K562 (cell line): Measurements from ENCODE around the gene FAM24B. TPM values are rescaled to one million over a fixed set of nuclear protein-coding genes. Genes with fewer than 3 reads are reported as not detected.

Experiments
- ATAC-seq: fragments of 200-7000 bp; cut with Tn5 transposase; 3 replicates; pipeline ENCODE4 v1.9.1; 2020; ENCODE audit warnings: moderate library complexity
- BruUV-seq: library from RNA; stranded (reverse); fragments of 400-500 nt; replicated peaks from 2 replicates; lab custom pipeline; 2021; lab: Mats Ljungman, UMichigan
- CTCF ChIA-PET: fragments of 300-600 bp; formaldehyde crosslinking; extraction: SDS; loops from one replicate; lab custom pipeline; 2021; ENCODE audit warnings: low intra/inter-chr PET ratio; lab: Yijun Ruan, JAX
- POLR2A ChIA-PET: fragments of 300-600, 350-650 bp; sonication (Branson Sonifier 250); formaldehyde crosslinking; extraction: SDS; loops from one replicate; lab custom pipeline; 2021; ENCODE audit warnings: antibody characterized with exemption, inconsistent platforms; lab: Yijun Ruan, JAX
- DNase-seq, 4 experiments: peaks; one replicate each; pipeline versions ENCODE4 v3.0.0 to v3.0.0-alpha.2; 2011 to 2018; ENCODE audit warnings: low spot score in 3 of 4, mixed read lengths in 3 of 4; ENCODE audit errors: extremely low read depth in 1 of 4
- FAIRE-seq: peaks from 2 replicates; lab custom pipeline; 2011; peaks lifted over from hg19 to GRCh38; lab: Jason Lieb, UNC
- H2AFZ ChIP-seq: 2 replicates; pipeline ENCODE4 v1.6.0; 2011; ENCODE audit warnings: low read depth, low read length, control low read depth, inconsistent platforms
- H3K27ac ChIP-seq: fragments of 200-600 bp; 3 replicates; pipeline ENCODE4 v1.8.0; 2011; ENCODE audit warnings: low read depth, mild to moderate bottlenecking, control low read depth, inconsistent platforms, low read length, moderate library complexity, mixed read lengths; ENCODE audit errors: extremely low read depth
- H3K27me3 ChIP-seq, 2 experiments: fragments of 300-600 bp in 1 of 2; 2 replicates in 1 of 2; 3 replicates in 1 of 2; pipeline versions ENCODE4 v1.6.0 to v1.8.0; 2011; ENCODE audit warnings: inconsistent platforms in 2 of 2, low read length in 2 of 2, mild to moderate bottlenecking in 1 of 2, mixed read lengths in 1 of 2, moderate library complexity in 1 of 2; ENCODE audit not compliant: control insufficient read depth in 2 of 2, insufficient read depth in 2 of 2
- H3K36me3 ChIP-seq: fragments of 300-600 bp; 3 replicates; pipeline ENCODE4 v1.8.0; 2011; ENCODE audit warnings: mild to moderate bottlenecking, low read length, inconsistent platforms; ENCODE audit not compliant: control insufficient read depth, insufficient read depth
- H3K4me1 ChIP-seq, 2 experiments: fragments of 200-600 bp in 1 of 2; replicated peaks in 1 of 2; 2 replicates in 1 of 2; 3 replicates in 1 of 2; pipeline versions ENCODE4 v1.5.1 to v1.8.0; 2011; ENCODE audit warnings: inconsistent platforms in 2 of 2, low read length in 2 of 2, mild to moderate bottlenecking in 1 of 2, mixed read lengths in 1 of 2, moderate library complexity in 1 of 2; ENCODE audit not compliant: control insufficient read depth in 2 of 2, insufficient read depth in 2 of 2
- H3K4me2 ChIP-seq: 2 replicates; pipeline ENCODE4 v1.6.1; 2011; ENCODE audit warnings: low read length, control low read depth, inconsistent platforms, mixed read lengths; ENCODE audit not compliant: insufficient read depth
- H3K4me3 ChIP-seq: fragments of 200-600 bp; sonication (generic), shearing (Covaris generic); 2 replicates; pipeline ENCODE4 v1.5.1; 2016; ENCODE audit warnings: control low read depth, inconsistent platforms
- H3K79me2 ChIP-seq: fragments of 200-600 bp; 3 replicates; pipeline ENCODE4 v1.8.0; 2011; ENCODE audit warnings: low read length, inconsistent platforms; ENCODE audit not compliant: control insufficient read depth, insufficient read depth
- H3K9ac ChIP-seq, 2 experiments: 2 replicates each; pipeline versions ENCODE4 v1.6.0 to v1.6.1; 2011; ENCODE audit warnings: low read depth in 2 of 2, low read length in 2 of 2, control low read depth in 1 of 2, inconsistent platforms in 1 of 2, mild to moderate bottlenecking in 1 of 2, mixed read lengths in 1 of 2; ENCODE audit not compliant: insufficient read depth in 1 of 2
- H3K9me1 ChIP-seq: one replicate; pipeline ENCODE4 v1.6.0; 2011; ENCODE audit warnings: inconsistent platforms, mild to moderate bottlenecking, low read length, moderate library complexity; ENCODE audit not compliant: control insufficient read depth, insufficient read depth
- H3K9me3 ChIP-seq: replicated peaks from 2 replicates; pipeline ENCODE4 v1.5.1; 2011; ENCODE audit warnings: low read depth, low read length, inconsistent platforms; ENCODE audit not compliant: control insufficient read depth, insufficient read depth
- H4K20me1 ChIP-seq: replicated peaks from 2 replicates; pipeline ENCODE4 v1.6.1; 2011; ENCODE audit warnings: low read length, inconsistent platforms, mixed read lengths; ENCODE audit not compliant: control insufficient read depth, insufficient read depth
- BACH1 ChIP-seq: fragments of 200-800 bp; sonication (Bioruptor generic); IDR thresholded peaks from 2 replicates; pipeline ENCODE4 v1.6.1; 2016; ENCODE audit warnings: missing genetic modification characterization, missing compliant biosample characterization
- BRD4 ChIP-seq: fragments of 200-600 bp; sonication (generic); IDR thresholded peaks from 2 replicates; pipeline ENCODE4 v1.6.1; 2017; ENCODE audit warnings: inconsistent platforms
- CEBPZ ChIP-seq: fragments of 150-350 bp; IDR thresholded peaks from 2 replicates; pipeline ENCODE4 v1.6.1; 2014; ENCODE audit warnings: low read depth, mild to moderate bottlenecking, low read length, borderline replicate concordance
- CHD2 ChIP-seq: IDR thresholded peaks from 2 replicates; pipeline ENCODE4 v1.6.1; 2011; ENCODE audit warnings: low read depth, low read length
- HEY1 ChIP-seq: fragments of 250-450 bp; sonication (Bioruptor Pico); IDR thresholded peaks from 2 replicates; pipeline ENCODE4 v1.5.0; 2020; ENCODE audit warnings: mild to moderate bottlenecking, moderate library complexity, borderline replicate concordance
- HMG20B ChIP-seq: fragments of 250-450 bp; sonication (Bioruptor Pico); IDR thresholded peaks from 2 replicates; pipeline ENCODE4 v1.5.0; 2021; ENCODE audit warnings: mild to moderate bottlenecking
- NR1H2 ChIP-seq: sonication (generic); formaldehyde crosslinking; IDR thresholded peaks from 2 replicates; pipeline ENCODE4 v1.4.0; 2020; ENCODE audit warnings: mild to moderate bottlenecking, missing genetic modification reagents
- PCBP1 ChIP-seq: fragments of 200-400 bp; formaldehyde crosslinking; IDR thresholded peaks from 2 replicates; pipeline ENCODE4 v1.6.1; 2018; ENCODE audit warnings: mild to moderate bottlenecking, low read depth, low read length; ENCODE audit not compliant: poor library complexity, severe bottlenecking
- RCOR1 ChIP-seq, 2 experiments: IDR thresholded peaks; 2 replicates each; pipeline ENCODE4 v1.6.1; 2012; ENCODE audit warnings: low read depth in 2 of 2, low read length in 2 of 2, borderline replicate concordance in 1 of 2, improper control_type of control experiment in 1 of 2
- TCF15 ChIP-seq: fragments of 250-450 bp; sonication (Bioruptor Pico); IDR thresholded peaks from 2 replicates; pipeline ENCODE4 v1.8.0; 2022; ENCODE audit warnings: moderate library complexity, mild to moderate bottlenecking, inconsistent platforms
- ZNF280A ChIP-seq: fragments of 450-650 bp; IDR thresholded peaks from 2 replicates; pipeline ENCODE4 v1.6.1; 2018; ENCODE audit warnings: mild to moderate bottlenecking, low read depth; ENCODE audit not compliant: partially characterized antibody
- WGBS: fragments of 100-300 bp; shearing (Covaris generic); methylation state at CpG from one replicate; pipeline ENCODE4 v1.1.6; 2016; ENCODE audit warnings: low coverage, mixed read lengths; ENCODE audit not compliant: insufficient coverage; ENCODE audit errors: missing lambda C conversion rate; 5-methylcytosine and 5-hydroxymethylcytosine counted together
- in situ Hi-C: fragments of 300-500 bp; cut with MboI; formaldehyde crosslinking; loops from 4 replicates; pipeline ENCODE4 v1.15.0; 2018; ENCODE audit warnings: inconsistent platforms, mixed read lengths
- intact Hi-C: fragments of 100-400 bp; cut with micrococcal nuclease; formaldehyde crosslinking; loops from 2 replicates; pipeline ENCODE4 v1.14.2; 2022
- polyA plus RNA-seq, 8 experiments: library from polyadenylated mRNA; depleted of rRNA in 4 of 8; stranded (reverse) in 5 of 8; unstranded in 3 of 8; fragments of >200 nt; fragmentation: Nextera tagmentation in 2 of 8; fragmentation: Illumina TruSeq in 1 of 8; extraction: Ambion mirVana in 2 of 8; extraction: Trizol in 1 of 8; gene quantifications; 2 replicates each; pipeline versions ENCODE4 v1.2.1 to v1.2.3, GENCODE V29; 2011 to 2014; ENCODE audit warnings: inconsistent platforms in 1 of 8, missing spikeins in 1 of 8
- total RNA-seq, 7 experiments: library from RNA; depleted of rRNA in 6 of 7; stranded (reverse); fragments of >200 nt in 6 of 7; fragmentation: Illumina TruSeq in 2 of 7; extraction: Trizol in 2 of 7; gene quantifications; 2 replicates each; pipeline versions ENCODE4 v1.2.1 to v1.2.3, GENCODE V29; 2011 to 2021; ENCODE audit warnings: low replicate concordance in 1 of 7

FAM24B gene
- total and polyA plus RNA-seq, 9 of the 15 experiments (the other 6 are each of a cell fraction or from before 2014, with no cell fraction given): 6.0 to 19.6 (median 9.2) TPM

- no peak for FAIRE-seq
- H3K27me3 ChIP-seq: peaks cover 0 to 24% of the 10 kb centered on the region in 2 experiments; a peak in 3 of 5 replicates
- ChIA-PET POLR2A (interaction anchor here (1.3 kb wide), 1 partner anchor 18 kb away, joined by 3 read pairs; no protein-coding TSS in a partner anchor), CTCF (no interaction called here)
- H3K9me3 ChIP-seq: no peaks in the 10 kb centered on the region
- H3K4me3 ChIP-seq: no peak overlapping the region
- no peaks in the 10 kb centered on the region for H3K36me3 ChIP-seq
- H2AFZ ChIP-seq: no peak overlapping the region
- H3K9me1 ChIP-seq: no peaks in the 10 kb centered on the region
- no TSS peak for BruUV-seq
- intact Hi-C loops (no loop called here), in situ Hi-C loops (no loop called here)
- H3K4me1 ChIP-seq: peaks cover 0 to 5% of the 10 kb centered on the region in 2 experiments; a peak in 2 of 5 replicates
- DNase-seq: no peak
- H3K27ac ChIP-seq: no peak overlapping the region
- H4K20me1 ChIP-seq: no peaks in the 10 kb centered on the region
- H3K79me2 ChIP-seq: no peaks in the 10 kb centered on the region
- 5% methylated on average over 11 of the region's 11 CpGs for WGBS
- no peak for ATAC-seq
- no peak overlapping the region for H3K4me2 ChIP-seq
- H3K9ac ChIP-seq: no peak overlapping the region
- TF ChIP-seq RCOR1 (IDR thresholded peaks at IDR 0.05; ENCODE audit: borderline replicate concordance in 1 of 2, low read depth in 2 of 2, low read length in 2 of 2) (no peak), NR1H2 (CRISPR knock-in tag) (no peak), HEY1 (CRISPR knock-in tag) (no peak), BRD4 (no peak), CEBPZ (no peak), ZNF280A (no peak), CHD2 (no peak), PCBP1 (no peak), BACH1 (tag) (no peak), HMG20B (no peak), TCF15 (CRISPR knock-in tag) (no peak)
Observed at GRCh38 chr10:122822973-122823690, 56.2 kb downstream of the FAM24B start.
